GM12801 (cell line): ENCODE measurements around the gene NRDE2.

Experiments used
- TF ChIP-seq, protein P1 (sequence below): IDR thresholded peaks from one replicate; pipeline ENCODE4 v1.5.1; 2011; ENCODE audit warnings: control low read depth; ENCODE audit not compliant: insufficient read length; ENCODE audit errors: extremely low read depth

Gene NRDE2

DNA sequence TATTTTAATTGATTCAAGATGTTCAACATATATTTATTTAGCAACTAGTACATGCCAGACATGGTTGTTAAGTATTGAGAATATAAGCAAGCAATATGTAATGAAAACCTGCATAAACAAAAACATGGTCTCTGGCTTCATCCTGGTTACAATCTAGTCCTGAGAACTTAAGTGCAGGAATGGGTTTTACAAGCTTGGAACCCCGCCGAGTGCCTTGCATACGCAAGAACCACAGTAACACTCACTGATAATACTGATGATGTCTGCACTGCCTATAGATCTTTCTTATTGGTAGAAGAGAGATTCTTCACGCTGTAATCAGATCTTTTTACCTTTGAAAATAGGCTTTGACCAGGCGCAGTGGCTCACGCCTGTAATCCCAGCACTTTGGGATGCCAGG is 42.1 kb upstream of the NRDE2 start:
- TF ChIP-seq, protein P1, sequence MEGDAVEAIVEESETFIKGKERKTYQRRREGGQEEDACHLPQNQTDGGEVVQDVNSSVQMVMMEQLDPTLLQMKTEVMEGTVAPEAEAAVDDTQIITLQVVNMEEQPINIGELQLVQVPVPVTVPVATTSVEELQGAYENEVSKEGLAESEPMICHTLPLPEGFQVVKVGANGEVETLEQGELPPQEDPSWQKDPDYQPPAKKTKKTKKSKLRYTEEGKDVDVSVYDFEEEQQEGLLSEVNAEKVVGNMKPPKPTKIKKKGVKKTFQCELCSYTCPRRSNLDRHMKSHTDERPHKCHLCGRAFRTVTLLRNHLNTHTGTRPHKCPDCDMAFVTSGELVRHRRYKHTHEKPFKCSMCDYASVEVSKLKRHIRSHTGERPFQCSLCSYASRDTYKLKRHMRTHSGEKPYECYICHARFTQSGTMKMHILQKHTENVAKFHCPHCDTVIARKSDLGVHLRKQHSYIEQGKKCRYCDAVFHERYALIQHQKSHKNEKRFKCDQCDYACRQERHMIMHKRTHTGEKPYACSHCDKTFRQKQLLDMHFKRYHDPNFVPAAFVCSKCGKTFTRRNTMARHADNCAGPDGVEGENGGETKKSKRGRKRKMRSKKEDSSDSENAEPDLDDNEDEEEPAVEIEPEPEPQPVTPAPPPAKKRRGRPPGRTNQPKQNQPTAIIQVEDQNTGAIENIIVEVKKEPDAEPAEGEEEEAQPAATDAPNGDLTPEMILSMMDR = no peak

DNA sequence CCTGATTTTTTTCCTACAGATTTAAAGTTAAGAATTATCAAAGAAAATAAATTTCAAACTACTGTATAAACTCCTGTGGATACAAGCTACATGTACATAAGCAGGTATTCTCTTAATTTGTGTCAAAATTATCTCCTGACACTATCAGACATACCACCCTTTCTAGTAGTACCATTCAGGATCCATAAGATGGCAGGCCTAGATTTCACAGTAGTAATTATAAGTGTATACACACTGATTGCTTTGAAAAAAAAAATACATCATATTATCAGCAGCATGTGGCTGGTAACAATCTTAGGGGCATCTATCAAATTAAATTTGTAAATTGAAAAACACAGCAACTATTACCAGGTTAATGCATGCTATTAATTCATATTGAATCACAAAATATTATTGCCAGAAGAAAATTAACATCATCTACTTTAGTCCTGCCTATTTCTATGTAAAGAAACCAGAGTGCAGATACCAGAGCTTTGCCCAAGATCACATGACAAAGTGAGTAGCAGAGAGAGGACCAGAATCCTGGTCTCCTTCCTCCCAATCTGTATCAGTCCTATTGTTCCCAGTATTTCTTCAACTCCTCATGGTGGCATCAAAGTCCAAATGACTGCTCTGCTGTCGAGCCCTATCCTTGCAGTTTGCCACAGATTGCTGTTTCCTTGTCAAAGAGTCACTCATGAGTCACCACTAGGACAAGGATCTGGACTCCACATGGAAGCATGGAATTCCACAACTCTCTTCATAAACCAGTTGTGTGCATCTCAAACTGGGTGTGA is 37.4 kb upstream of the NRDE2 start:
- TF ChIP-seq, protein P1 = no peak

DNA sequence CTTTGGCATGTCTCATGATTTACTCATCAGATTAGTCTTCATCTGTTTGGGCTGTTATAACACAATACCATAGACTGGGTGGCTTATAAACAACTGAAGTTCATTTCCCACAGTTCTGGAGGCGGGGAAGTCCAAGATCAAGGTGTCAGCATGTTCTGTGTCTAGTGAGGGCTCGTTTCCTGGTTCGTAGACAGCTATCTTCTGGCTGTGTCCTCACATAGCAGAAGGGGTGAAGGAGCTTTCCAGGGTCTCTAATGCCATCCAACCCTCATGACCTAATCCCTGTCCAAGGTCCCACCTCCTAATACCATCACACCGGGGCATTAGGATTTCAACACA is 30.8 kb upstream of the NRDE2 start:
- TF ChIP-seq, protein P1 = no peak

DNA sequence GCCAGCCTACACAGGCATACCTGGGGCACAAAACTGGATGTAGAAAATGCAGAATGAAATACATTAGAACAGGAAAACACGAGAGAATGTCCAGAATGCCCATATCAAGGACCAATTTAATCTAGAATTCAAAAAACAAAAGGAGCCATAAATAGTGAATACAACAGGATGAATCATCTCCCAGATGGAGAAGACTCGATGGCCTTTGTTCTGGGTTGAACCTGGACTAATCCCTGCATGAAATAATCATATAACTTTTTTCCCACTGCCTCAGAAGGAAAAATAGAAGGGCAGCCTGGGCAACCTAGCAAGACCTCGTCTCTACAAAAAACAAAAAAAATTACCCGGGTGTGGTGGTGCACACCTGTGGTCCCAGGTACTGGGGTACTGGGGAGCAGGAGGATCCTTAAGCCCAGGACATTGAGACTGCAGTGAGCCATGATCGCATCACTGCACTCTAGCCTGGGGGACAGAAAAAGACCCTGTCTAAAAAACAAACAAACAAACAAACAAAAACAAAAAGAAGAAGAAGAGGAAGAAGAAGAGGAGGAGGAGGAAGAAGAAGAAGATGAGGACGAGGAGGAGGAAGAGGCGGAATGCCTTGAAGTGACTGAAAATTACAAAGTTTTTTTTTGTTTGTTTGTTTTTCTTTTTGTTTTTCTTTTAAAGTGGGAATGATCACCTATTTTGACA is 30.3 kb upstream of the NRDE2 start:
- TF ChIP-seq, protein P1 = no peak

DNA sequence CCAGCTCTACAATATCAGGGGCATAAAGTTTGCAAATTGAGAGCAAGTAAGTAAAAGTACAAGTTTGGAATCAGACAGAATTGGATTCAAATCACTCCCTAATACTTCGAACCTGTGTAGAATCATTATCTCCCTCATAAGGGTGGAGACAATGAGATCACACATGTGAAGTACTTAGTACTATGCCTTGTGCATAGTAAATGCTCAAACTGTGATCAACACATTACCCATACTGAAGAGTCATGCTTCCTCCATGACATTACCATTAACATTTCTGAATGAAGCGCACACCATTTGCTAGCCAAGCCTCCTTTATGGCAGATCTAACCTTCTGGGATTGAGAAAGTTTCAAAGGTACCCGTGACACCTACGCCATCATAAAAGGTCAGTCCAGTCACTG is 26.6 kb upstream of the NRDE2 start:
- TF ChIP-seq, protein P1 = no peak

DNA sequence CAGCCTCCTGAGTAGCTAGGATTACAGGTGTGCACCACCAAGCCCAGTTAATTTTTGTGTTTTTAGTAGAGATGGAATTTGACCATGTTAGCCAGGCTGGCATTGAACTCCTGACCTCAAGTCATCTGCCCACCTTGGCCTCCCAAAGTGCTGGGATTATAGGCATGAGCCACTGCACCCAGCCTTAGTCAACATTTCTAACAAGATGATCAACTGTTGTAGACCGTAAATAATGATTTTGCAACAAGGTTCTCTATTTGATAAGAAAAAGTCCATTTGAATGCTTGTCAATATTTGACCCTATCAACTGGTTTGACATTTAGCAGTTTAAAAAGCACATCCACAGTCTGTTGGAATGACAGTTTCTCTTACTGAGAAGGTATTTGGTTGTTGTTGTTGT is 25.2 kb upstream of the NRDE2 start:
- TF ChIP-seq, protein P1 = no peak

DNA sequence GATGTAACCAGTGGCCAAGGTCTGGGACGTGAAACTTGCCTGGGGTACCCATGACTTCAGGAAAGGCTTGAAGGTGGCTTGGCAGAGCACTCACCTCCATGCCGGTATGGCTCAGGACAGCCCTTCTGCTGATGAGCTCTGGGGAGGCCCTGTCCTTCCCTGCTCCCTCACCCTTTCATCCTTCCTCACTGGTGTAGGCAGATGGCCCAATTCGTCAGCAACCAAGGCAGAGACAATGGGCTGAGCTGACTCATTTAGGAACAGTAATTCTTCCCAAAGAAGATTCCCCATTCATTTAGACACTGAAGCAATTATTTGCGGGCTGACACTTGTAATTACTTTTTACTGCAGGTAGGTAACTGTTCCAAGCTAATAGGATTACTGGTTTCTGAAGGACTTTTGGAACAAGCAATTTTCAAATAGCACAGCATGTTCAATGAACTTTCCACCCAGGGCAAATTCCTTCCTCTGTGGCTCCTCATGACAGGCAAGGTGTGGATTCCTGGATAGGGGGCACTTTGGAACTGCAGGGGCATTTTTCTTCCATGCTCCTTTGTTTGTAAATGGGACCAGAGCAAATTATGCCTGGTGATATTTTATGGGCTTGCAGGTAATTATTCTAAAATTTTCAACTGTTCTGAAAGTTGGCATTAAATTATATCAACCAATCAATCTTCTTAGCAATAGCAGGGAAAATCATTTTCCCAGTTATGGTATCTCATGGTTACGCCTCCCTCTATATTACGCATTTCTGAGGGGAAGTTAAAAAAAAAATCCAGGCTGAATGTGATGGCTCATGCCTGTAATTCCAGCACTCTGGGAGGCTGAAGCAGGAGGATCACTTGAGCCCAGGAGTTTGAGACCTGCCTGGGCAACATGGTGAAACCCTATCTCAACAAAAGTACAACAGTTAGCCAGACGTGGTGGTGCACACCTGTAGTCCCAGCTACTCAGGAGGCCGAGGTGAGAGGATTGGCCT is 24.1 kb upstream of the NRDE2 start:
- TF ChIP-seq, protein P1 = no peak
